ENCODE data around the gene CHST11. TPM values are rescaled to one million over a fixed set of nuclear protein-coding genes. Genes with fewer than 3 reads are reported as not detected.

The CHST11 gene
- total and polyA plus RNA-seq, 10 of the 15 experiments (the other 5 are each of a cell fraction or from before 2014, with no cell fraction given): 1.9 to 38.1 (median 17.2) TPM

DNA sequence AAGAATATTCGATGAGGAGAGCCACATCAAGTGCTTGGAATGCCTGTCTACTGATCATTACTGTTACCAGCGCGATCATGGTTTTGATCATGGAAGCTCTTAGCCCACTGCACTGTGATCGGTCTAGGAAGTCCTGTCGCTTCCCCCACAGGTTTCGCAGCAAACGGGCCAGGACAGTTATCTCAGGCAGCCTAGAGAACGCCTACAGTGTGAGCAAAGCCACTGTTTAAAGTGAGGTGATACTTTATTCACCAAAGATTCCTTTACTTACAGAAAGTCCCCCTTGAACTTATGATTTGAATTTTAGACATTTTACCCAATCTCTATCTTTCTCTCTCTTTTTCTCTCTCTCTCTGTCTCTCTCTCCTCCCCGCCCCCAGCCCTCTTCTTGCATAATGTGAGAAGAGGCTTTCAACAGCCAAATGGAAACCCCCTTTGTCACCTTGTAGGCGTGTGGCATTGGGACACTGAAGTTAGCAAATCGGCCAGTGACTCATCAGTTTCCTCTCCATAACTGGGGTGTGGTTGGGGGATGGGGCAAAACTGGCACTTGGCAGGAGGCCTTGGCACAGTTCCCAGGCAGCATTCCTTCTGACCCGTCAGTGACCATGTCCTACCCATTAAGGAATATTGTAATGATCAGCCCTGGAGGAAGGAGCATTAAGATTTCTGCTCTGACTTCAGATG, 214.8 kb downstream of the CHST11 start (continued):
- TF ChIP-seq SREBF1 (IDR thresholded peaks at IDR 0.05; ENCODE audit: low read length) (no peak), SMC3 (IDR thresholded peaks at IDR 0.05; ENCODE audit: borderline replicate concordance, low read length) (peak; percentile 1; the same call in 1 of the 2 replicates), NR2C2 (IDR thresholded peaks at IDR 0.05; ENCODE audit: borderline replicate concordance, control insufficient read depth, insufficient read length, low read depth) (no peak), RB1 (IDR thresholded peaks at IDR 0.05; ENCODE audit: borderline replicate concordance) (no peak), PAX8 (IDR thresholded peaks at IDR 0.05) (no peak), ETV6 (conservative IDR thresholded peaks at IDR 0.05 in 1 of 2, IDR thresholded peaks at IDR 0.05 in 1 of 2; ENCODE audit: borderline replicate concordance in 1 of 2, low read depth in 1 of 2) (peak in 1 of 2 experiments; percentile 77; a peak in 2 of 4 replicates), POLR2AphosphoS5 (IDR thresholded peaks at IDR 0.05; ENCODE audit: low read length) (peak; percentile 73), SMARCA5 (IDR thresholded peaks at IDR 0.05) (peak; percentile 42; the same call in 1 of the 2 replicates), BHLHE40 (IDR thresholded peaks at IDR 0.05; ENCODE audit: borderline replicate concordance in 1 of 2, low read depth in 2 of 2, low read length in 1 of 2) (peak; percentile 30 to 68; a peak in 3 of 4 replicates), WRNIP1 (IDR thresholded peaks at IDR 0.05; ENCODE audit: borderline replicate concordance, low read depth, low read length) (no peak), HDAC2 (IDR thresholded peaks at IDR 0.05) (no peak), RFX5 (IDR thresholded peaks at IDR 0.05; ENCODE audit: low read depth, low read length) (no peak), CBX3 (IDR thresholded peaks at IDR 0.05; ENCODE audit: borderline replicate concordance, low read depth) (no peak), MEF2A (IDR thresholded peaks at IDR 0.05; ENCODE audit: insufficient read depth, low read depth, low read length) (peak; percentile 86), HCFC1 (IDR thresholded peaks at IDR 0.05; ENCODE audit: low read length) (no peak), EED (IDR thresholded peaks at IDR 0.05; ENCODE audit: low read depth) (peak; percentile 96), MTA3 (IDR thresholded peaks at IDR 0.05; ENCODE audit: borderline replicate concordance, low read length) (peak; percentile 90), IKZF2 (IDR thresholded peaks at IDR 0.05) (peak; percentile 96 to 97), NFIC (IDR thresholded peaks at IDR 0.05; ENCODE audit: low read depth, low read length) (peak; percentile 93), MEF2B (IDR thresholded peaks at IDR 0.05; ENCODE audit: partially characterized antibody, poor library complexity, severe bottlenecking) (peak; percentile 66), GABPA (IDR thresholded peaks at IDR 0.05; ENCODE audit: low read depth) (no peak), RCOR1 (conservative IDR thresholded peaks at IDR 0.05; ENCODE audit: low read depth, low read length) (no peak), ESRRA (IDR thresholded peaks at IDR 0.05; ENCODE audit: low read length) (no peak), FOXM1 (IDR thresholded peaks at IDR 0.05; ENCODE audit: low read depth, low read length) (peak; percentile 97), TBL1XR1 (IDR thresholded peaks at IDR 0.05; ENCODE audit: low read depth, low read length) (peak; percentile 81; the same call in 1 of the 2 replicates)
- TF ChIP-seq, protein P1, sequence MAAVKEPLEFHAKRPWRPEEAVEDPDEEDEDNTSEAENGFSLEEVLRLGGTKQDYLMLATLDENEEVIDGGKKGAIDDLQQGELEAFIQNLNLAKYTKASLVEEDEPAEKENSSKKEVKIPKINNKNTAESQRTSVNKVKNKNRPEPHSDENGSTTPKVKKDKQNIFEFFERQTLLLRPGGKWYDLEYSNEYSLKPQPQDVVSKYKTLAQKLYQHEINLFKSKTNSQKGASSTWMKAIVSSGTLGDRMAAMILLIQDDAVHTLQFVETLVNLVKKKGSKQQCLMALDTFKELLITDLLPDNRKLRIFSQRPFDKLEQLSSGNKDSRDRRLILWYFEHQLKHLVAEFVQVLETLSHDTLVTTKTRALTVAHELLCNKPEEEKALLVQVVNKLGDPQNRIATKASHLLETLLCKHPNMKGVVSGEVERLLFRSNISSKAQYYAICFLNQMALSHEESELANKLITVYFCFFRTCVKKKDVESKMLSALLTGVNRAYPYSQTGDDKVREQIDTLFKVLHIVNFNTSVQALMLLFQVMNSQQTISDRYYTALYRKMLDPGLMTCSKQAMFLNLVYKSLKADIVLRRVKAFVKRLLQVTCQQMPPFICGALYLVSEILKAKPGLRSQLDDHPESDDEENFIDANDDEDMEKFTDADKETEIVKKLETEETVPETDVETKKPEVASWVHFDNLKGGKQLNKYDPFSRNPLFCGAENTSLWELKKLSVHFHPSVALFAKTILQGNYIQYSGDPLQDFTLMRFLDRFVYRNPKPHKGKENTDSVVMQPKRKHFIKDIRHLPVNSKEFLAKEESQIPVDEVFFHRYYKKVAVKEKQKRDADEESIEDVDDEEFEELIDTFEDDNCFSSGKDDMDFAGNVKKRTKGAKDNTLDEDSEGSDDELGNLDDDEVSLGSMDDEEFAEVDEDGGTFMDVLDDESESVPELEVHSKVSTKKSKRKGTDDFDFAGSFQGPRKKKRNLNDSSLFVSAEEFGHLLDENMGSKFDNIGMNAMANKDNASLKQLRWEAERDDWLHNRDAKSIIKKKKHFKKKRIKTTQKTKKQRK (IDR thresholded peaks at IDR 0.05; ENCODE audit: low read depth, low read length): no peak
- TF ChIP-seq, protein P2, sequence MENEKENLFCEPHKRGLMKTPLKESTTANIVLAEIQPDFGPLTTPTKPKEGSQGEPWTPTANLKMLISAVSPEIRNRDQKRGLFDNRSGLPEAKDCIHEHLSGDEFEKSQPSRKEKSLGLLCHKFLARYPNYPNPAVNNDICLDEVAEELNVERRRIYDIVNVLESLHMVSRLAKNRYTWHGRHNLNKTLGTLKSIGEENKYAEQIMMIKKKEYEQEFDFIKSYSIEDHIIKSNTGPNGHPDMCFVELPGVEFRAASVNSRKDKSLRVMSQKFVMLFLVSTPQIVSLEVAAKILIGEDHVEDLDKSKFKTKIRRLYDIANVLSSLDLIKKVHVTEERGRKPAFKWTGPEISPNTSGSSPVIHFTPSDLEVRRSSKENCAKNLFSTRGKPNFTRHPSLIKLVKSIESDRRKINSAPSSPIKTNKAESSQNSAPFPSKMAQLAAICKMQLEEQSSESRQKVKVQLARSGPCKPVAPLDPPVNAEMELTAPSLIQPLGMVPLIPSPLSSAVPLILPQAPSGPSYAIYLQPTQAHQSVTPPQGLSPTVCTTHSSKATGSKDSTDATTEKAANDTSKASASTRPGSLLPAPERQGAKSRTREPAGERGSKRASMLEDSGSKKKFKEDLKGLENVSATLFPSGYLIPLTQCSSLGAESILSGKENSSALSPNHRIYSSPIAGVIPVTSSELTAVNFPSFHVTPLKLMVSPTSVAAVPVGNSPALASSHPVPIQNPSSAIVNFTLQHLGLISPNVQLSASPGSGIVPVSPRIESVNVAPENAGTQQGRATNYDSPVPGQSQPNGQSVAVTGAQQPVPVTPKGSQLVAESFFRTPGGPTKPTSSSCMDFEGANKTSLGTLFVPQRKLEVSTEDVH (IDR thresholded peaks at IDR 0.05; ENCODE audit: low read depth, partially characterized antibody): no peak
